HG03521 (cell line): ENCODE data around the gene KRT78.
"Not testable (repeated sequence)": the region's sequence is repeated elsewhere in the genome, so short reads cannot be mapped to it uniquely, and the experiment has no call there.

ENCODE experiments used
- ATAC-seq: cut with Tn5 transposase; IDR thresholded peaks from one replicate; pipeline ENCODE4 v1.9.1; 2021; ENCODE audit warnings: mild to moderate bottlenecking, moderate library complexity; ENCODE audit not compliant: unreplicated experiment

Gene KRT78

GRCh38 chr12:52848661-52849255 lies at the start of gene KRT78:
TSS of gene KRT78 (minus strand) at chr12:52848994. CDS start at chr12:52848930, 64 bp downstream.
- ATAC-seq: no peak

- ATAC-seq: no peak
Measured at GRCh38 chr12:52896190-52897100, 47.7 kb upstream of the KRT78 start.

- ATAC-seq: no peak
Measured at GRCh38 chr12:52895726-52896189, 47.0 kb upstream of the KRT78 start.

GRCh38 chr12:52892974-52893373 lies 44.2 kb upstream of the KRT78 start:
- no peak for ATAC-seq

- no peak for ATAC-seq
Measured at GRCh38 chr12:52892207-52892852, 43.5 kb upstream of the KRT78 start.

- no peak for ATAC-seq
Measured at GRCh38 chr12:52891044-52891443, 42.2 kb upstream of the KRT78 start.

GRCh38 chr12:52890417-52890816 lies 41.6 kb upstream of the KRT78 start:
- no peak for ATAC-seq

- ATAC-seq: no peak
Measured at GRCh38 chr12:52884526-52885293, 35.9 kb upstream of the KRT78 start.

- ATAC-seq: not testable (repeated sequence)
Measured at GRCh38 chr12:52880499-52880898, 31.7 kb upstream of the KRT78 start.

- peak; percentile 56 for ATAC-seq
Measured at GRCh38 chr12:52879394-52880351, 30.9 kb upstream of the KRT78 start.

- no peak for ATAC-seq
Measured at GRCh38 chr12:52878507-52879393, 30.0 kb upstream of the KRT78 start.

GRCh38 chr12:52877242-52877641 lies 28.4 kb upstream of the KRT78 start:
- ATAC-seq: no peak

GRCh38 chr12:52876372-52876771 lies 27.6 kb upstream of the KRT78 start:
- no peak for ATAC-seq

GRCh38 chr12:52874573-52875435 lies 26.0 kb upstream of the KRT78 start:
- ATAC-seq: no peak

GRCh38 chr12:52873832-52874572 lies 25.2 kb upstream of the KRT78 start:
- no peak for ATAC-seq

- ATAC-seq: no peak
Measured at GRCh38 chr12:52873513-52873831, 24.7 kb upstream of the KRT78 start.

GRCh38 chr12:52872644-52873389 lies 24.0 kb upstream of the KRT78 start:
- no peak for ATAC-seq
